Neural crest cell (in vitro differentiated cells): Measurements from ENCODE around the gene SNAPC2. TPM values are rescaled to one million over a fixed set of nuclear protein-coding genes. Genes with fewer than 3 reads are reported as not detected.
"Not testable (repeated sequence)": the region's sequence is repeated elsewhere in the genome, so short reads cannot be mapped to it uniquely, and the experiment has no call there.

Experiments
- DNase-seq: peaks from one replicate; pipeline ENCODE4 v3.0.0; 2021; ENCODE audit warnings: low read depth, mixed read lengths, low spot score
- H3K27ac Mint-ChIP-seq: one replicate; pipeline ENCODE4 v1.8.0; 2021; ENCODE audit warnings: mild to moderate bottlenecking, mixed read lengths; ENCODE audit not compliant: unreplicated experiment
- H3K27me3 Mint-ChIP-seq: 2 replicates; pipeline ENCODE4 v1.8.0; 2021; ENCODE audit warnings: low read depth, mild to moderate bottlenecking, mixed read lengths
- H3K36me3 Mint-ChIP-seq: 2 replicates; pipeline ENCODE4 v1.8.0; 2021; ENCODE audit warnings: low read depth, mild to moderate bottlenecking, mixed read lengths
- H3K4me1 Mint-ChIP-seq: 2 replicates; pipeline ENCODE4 v1.8.0; 2021; ENCODE audit warnings: mixed read lengths
- H3K4me3 Mint-ChIP-seq: one replicate; pipeline ENCODE4 v1.8.0; 2021; ENCODE audit warnings: mild to moderate bottlenecking, mixed read lengths
- H3K9me3 Mint-ChIP-seq: 2 replicates; pipeline ENCODE4 v1.8.0; 2021; ENCODE audit warnings: mixed read lengths
- CTCF ChIP-seq: fragments of 200-600 bp; sonication (generic); conservative IDR thresholded peaks from 2 replicates; pipeline ENCODE4 v1.5.0; 2021; ENCODE audit warnings: antibody characterized with exemption, mild to moderate bottlenecking
- total RNA-seq: library from RNA; stranded (reverse); gene quantifications from 2 replicates; pipeline ENCODE4 v1.2.1, GENCODE V29; 2021

Gene SNAPC2
- total RNA-seq, 1 donor from 2014 or later: 19.1 TPM

GRCh38 chr19:7955696-7956095 lies 35.6 kb downstream of the SNAPC2 start:
- Mint-ChIP-seq H3K36me3 (peaks cover 5% of the 10 kb centered on the region), H3K9me3 (no peaks in the 10 kb centered on the region), H3K4me1 (peaks cover 4% of the 10 kb centered on the region), H3K27me3 (no peaks in the 10 kb centered on the region), H3K27ac (no peak overlapping the region), H3K4me3 (peak overlapping the region; percentile 27)
- TF ChIP-seq CTCF: no peak
- DNase-seq: no peak

- no peak overlapping the region for H3K27ac Mint-ChIP-seq
- no peaks in the 10 kb centered on the region for H3K4me1 Mint-ChIP-seq
- no peak for DNase-seq
- peaks cover 5% of the 10 kb centered on the region for H3K36me3 Mint-ChIP-seq
- TF ChIP-seq CTCF: no peak
- no peak overlapping the region for H3K4me3 Mint-ChIP-seq
- no peaks in the 10 kb centered on the region for H3K27me3 Mint-ChIP-seq
- H3K9me3 Mint-ChIP-seq: no peaks in the 10 kb centered on the region
Observed at GRCh38 chr19:7959211-7959610, 39.1 kb downstream of the SNAPC2 start.

GRCh38 chr19:7961082-7961481 lies 40.9 kb downstream of the SNAPC2 start:
- not testable (repeated sequence) for H3K36me3 Mint-ChIP-seq, H3K27ac Mint-ChIP-seq, H3K4me1 Mint-ChIP-seq, H3K27me3 Mint-ChIP-seq, H3K4me3 Mint-ChIP-seq, DNase-seq, H3K9me3 Mint-ChIP-seq

- TF ChIP-seq CTCF: no peak
- no peaks in the 10 kb centered on the region for H3K9me3 Mint-ChIP-seq
- no peak overlapping the region for H3K4me3 Mint-ChIP-seq
- H3K4me1 Mint-ChIP-seq: no peaks in the 10 kb centered on the region
- no peak for DNase-seq
- peak overlapping the region; percentile 38 for H3K27ac Mint-ChIP-seq
- no peaks in the 10 kb centered on the region for H3K27me3 Mint-ChIP-seq
- peaks cover 5% of the 10 kb centered on the region for H3K36me3 Mint-ChIP-seq
Observed at GRCh38 chr19:7961920-7962626, 41.9 kb downstream of the SNAPC2 start.

DNA sequence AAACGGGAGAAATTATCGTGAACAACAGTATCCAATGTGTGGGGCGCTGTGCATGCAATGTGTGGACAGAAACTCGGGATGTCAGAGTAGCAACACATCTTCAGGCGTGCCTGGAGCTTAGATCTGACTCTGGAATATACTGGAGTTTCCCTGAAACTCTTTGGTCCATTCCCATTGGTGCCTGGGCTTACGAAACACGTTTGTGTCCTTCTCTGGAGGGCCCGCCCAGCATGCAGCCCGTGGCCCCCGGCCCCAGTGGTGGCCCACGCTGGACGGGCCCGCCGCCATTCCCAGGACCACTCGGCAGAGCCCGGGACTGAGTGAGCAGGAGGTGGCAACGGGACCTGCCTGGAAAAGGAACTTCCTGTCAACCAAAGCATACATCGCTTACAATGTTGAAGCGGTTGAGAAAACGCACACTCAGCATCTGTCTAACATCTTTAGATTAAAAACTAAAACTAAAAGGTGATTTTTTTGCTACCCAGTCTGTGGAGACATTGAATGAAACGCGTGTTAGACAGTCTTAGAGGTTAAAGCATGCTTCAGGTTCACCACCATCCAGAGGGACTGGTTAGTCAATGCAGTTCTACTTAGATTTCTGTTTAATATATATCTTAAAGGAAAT lies 42.6 kb downstream of the SNAPC2 start:
- DNase-seq: no peak
- Mint-ChIP-seq H3K27ac (peak overlapping the region; percentile 38), H3K27me3 (no peaks in the 10 kb centered on the region), H3K9me3 (no peaks in the 10 kb centered on the region), H3K4me3 (no peak overlapping the region), H3K4me1 (no peaks in the 10 kb centered on the region), H3K36me3 (peaks cover 8% of the 10 kb centered on the region)
- no peak for TF ChIP-seq CTCF

DNA sequence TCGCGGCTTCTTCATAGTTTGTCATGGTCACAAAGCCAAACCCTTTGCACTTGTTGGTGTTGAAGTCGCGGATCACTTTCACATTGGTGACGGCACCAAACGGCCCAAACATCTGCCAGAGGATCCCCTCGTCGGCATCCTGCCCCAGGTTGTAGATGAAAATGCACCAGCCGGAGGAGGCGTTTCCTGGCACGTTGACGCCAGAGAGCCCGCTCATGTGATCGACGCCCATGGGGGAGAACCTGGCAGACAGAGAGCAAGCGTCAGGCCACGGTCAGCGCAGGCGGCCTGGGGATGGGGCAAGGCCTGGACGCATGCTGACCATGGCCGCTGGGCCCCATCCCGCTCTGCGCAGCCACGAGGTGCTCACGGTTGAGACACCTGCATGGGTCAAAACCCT lies 43.4 kb downstream of the SNAPC2 start:
- no peak for TF ChIP-seq CTCF
- no peak for DNase-seq
- Mint-ChIP-seq H3K9me3 (no peaks in the 10 kb centered on the region), H3K36me3 (peaks cover 6% of the 10 kb centered on the region), H3K27ac (no peak overlapping the region), H3K27me3 (no peaks in the 10 kb centered on the region), H3K4me3 (no peak overlapping the region), H3K4me1 (no peaks in the 10 kb centered on the region)
